ENCODE results near the gene RAD54L2. TPM values are rescaled to one million over a fixed set of nuclear protein-coding genes. Genes with fewer than 3 reads are reported as not detected.

The RAD54L2 gene
- total and polyA plus RNA-seq, 9 of the 15 experiments (the other 6 are each of a cell fraction or from before 2014, with no cell fraction given): 1.3 to 12.2 (median 5.4) TPM

DNA sequence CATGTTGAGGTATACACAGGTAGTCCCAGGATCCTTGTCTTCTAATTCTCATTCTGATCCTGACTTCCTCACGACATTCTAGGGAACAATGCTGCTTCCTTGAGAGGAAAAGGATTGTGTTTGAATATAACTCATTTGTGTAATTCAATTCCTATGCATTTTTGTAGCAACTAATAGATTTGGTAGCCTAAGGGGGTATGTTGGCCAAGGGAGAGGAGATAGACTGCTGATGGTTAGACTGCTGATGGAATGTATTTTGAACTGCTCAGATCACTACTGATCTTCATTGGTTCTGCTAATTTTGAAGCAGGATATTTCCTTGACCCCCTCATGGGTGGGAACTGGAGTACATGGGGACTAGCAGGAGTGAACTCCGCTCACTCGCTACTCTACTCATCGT is 39.7 kb downstream of the RAD54L2 start:
- TF ChIP-seq ZNF830 (CRISPR knock-in tag; IDR thresholded peaks at IDR 0.05) (no peak), ZNF174 (CRISPR knock-in tag; IDR thresholded peaks at IDR 0.05) (no peak), POLR2AphosphoS2 (IDR thresholded peaks at IDR 0.05; ENCODE audit: low read length) (no peak), HCFC1 (IDR thresholded peaks at IDR 0.05; ENCODE audit: low read depth, low read length) (no peak), ILK (tag; IDR thresholded peaks at IDR 0.05; ENCODE audit: borderline replicate concordance, low read depth) (no peak), ZNF311 (CRISPR knock-in tag; IDR thresholded peaks at IDR 0.05) (no peak), HMGXB4 (CRISPR knock-in tag; IDR thresholded peaks at IDR 0.05) (no peak), HNRNPK (IDR thresholded peaks at IDR 0.05; ENCODE audit: low read depth, low read length, poor library complexity, severe bottlenecking) (no peak), TCFL5 (CRISPR knock-in tag; conservative IDR thresholded peaks at IDR 0.05) (no peak), PHF21A (IDR thresholded peaks at IDR 0.05; ENCODE audit: borderline replicate concordance, low read depth) (no peak)
- H3K9me1 ChIP-seq (ENCODE audit: control insufficient read depth, insufficient read depth, low read length): no peaks in the 10 kb centered on the region
- no TSS peak for BruUV-seq (replicated peaks)
- no peaks in the 10 kb centered on the region for H4K20me1 ChIP-seq (replicated peaks; ENCODE audit: control insufficient read depth, insufficient read depth, low read length)
- no peaks in the 10 kb centered on the region for H3K36me3 ChIP-seq (ENCODE audit: control insufficient read depth, insufficient read depth, low read length)
- no peak for ATAC-seq
- peaks cover 0 to 2% of the 10 kb centered on the region in 2 experiments; a peak in 3 of 5 replicates for H3K4me1 ChIP-seq (replicated peaks in 1 of 2; ENCODE audit: control insufficient read depth in 2 of 2, insufficient read depth in 2 of 2, low read length in 2 of 2)
- no peaks in the 10 kb centered on the region for H3K79me2 ChIP-seq (ENCODE audit: control insufficient read depth, insufficient read depth, low read length)
- FAIRE-seq: no peak
- CTCF ChIA-PET (ENCODE audit: low intra/inter-chr PET ratio): no interaction called here
- no peaks in the 10 kb centered on the region for H3K9me3 ChIP-seq (replicated peaks; ENCODE audit: control insufficient read depth, insufficient read depth, low read depth, low read length)
- 92% methylated on average over 2 of the region's 4 CpGs for WGBS (ENCODE audit: insufficient coverage, low coverage, missing lambda C conversion rate)
- no peak overlapping the region for H2AFZ ChIP-seq (ENCODE audit: low read depth, low read length)
- POLR2A ChIA-PET: no interaction called here
- no peak overlapping the region for H3K4me2 ChIP-seq (ENCODE audit: insufficient read depth, low read length)
- H3K27me3 ChIP-seq (ENCODE audit: control insufficient read depth in 2 of 2, insufficient read depth in 2 of 2, low read length in 2 of 2): no peaks in the 10 kb centered on the region
- intact Hi-C loops (cut with micrococcal nuclease): no loop called here
- in situ Hi-C loops (cut with MboI): no loop called here
- DNase-seq (ENCODE audit: extremely low read depth in 1 of 4, low spot score in 3 of 4): no peak
- no peak overlapping the region for H3K27ac ChIP-seq (ENCODE audit: extremely low read depth, low read depth, low read length)
- H3K9ac ChIP-seq (ENCODE audit: insufficient read depth in 1 of 2, low read depth in 2 of 2, low read length in 2 of 2): no peak overlapping the region
- H3K4me3 ChIP-seq: no peak overlapping the region

Measured in K562 (cell line).